Stimulated activated effector memory CD8-positive, alpha-beta T cell treated with anti-CD3 and anti-CD28 coated beads, Interleukin-12 subunit alpha, Interleukin-12 subunit beta, amount 100 ng/mL, for 72 hours (primary cell): Measurements from ENCODE around the gene TOP1.

Source experiments
- ATAC-seq: fragments of 150-1000 bp; cut with Tn5 transposase; 2 replicates; pipeline ENCODE4 v1.10.0; 2021
- DNase-seq, 2 donors: peaks; one replicate each; pipeline ENCODE4 v3.0.0; 2021 to 2022; ENCODE audit warnings: low spot score in 2 of 2
- H3K27ac Mint-ChIP-seq: one replicate; pipeline ENCODE4 v1.8.0; 2022; ENCODE audit warnings: mild to moderate bottlenecking, mixed read lengths
- H3K36me3 Mint-ChIP-seq: one replicate; pipeline ENCODE4 v1.8.0; 2022; ENCODE audit warnings: mild to moderate bottlenecking, mixed read lengths
- H3K4me1 Mint-ChIP-seq: one replicate; pipeline ENCODE4 v1.8.0; 2022; ENCODE audit warnings: mixed read lengths
- H3K4me3 Mint-ChIP-seq: one replicate; pipeline ENCODE4 v1.8.0; 2022; ENCODE audit warnings: mild to moderate bottlenecking, mixed read lengths
- H3K9me3 Mint-ChIP-seq: one replicate; pipeline ENCODE4 v1.8.0; 2022; ENCODE audit warnings: mixed read lengths

The TOP1 gene

GRCh38 chr20:41017448-41018042, 11.1 kb upstream of the TOP1 start:
- Mint-ChIP-seq H3K36me3 (no peaks in the 10 kb centered on the region), H3K4me3 (no peak overlapping the region), H3K4me1 (peaks cover 5% of the 10 kb centered on the region), H3K27ac (no peak overlapping the region), H3K9me3 (no peaks in the 10 kb centered on the region)
- DNase-seq (no peak), ATAC-seq (no peak)

GRCh38 chr20:41018153-41018552, 10.5 kb upstream of the TOP1 start:
- DNase-seq (no peak), ATAC-seq (no peak)
- Mint-ChIP-seq H3K36me3 (no peaks in the 10 kb centered on the region), H3K4me3 (no peak overlapping the region), H3K9me3 (no peaks in the 10 kb centered on the region), H3K27ac (no peak overlapping the region), H3K4me1 (no peaks in the 10 kb centered on the region)

DNA sequence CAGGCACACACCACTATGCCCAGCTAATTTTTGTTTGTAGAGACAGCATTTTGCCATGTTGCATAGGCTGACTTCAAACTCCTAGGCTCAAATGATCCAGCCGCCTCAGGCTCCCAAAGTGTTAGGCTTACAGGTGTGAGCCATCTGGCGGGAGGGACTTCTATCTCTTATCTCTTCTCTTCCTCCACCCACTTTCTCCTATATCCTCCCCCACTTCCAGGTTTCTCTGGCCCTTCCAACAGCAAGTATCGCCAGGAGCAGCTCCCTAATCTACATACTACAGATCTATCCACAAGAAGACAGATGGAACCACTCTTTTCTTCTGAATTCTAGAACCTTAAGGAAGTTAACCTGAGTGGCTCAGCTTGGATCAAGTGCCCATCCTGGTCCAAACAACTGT, 5.1 kb upstream of the TOP1 start:
- no peak for ATAC-seq
- Mint-ChIP-seq H3K9me3 (no peaks in the 10 kb centered on the region), H3K4me3 (no peak overlapping the region), H3K27ac (no peak overlapping the region), H3K36me3 (peaks cover 5% of the 10 kb centered on the region), H3K4me1 (peaks cover 8% of the 10 kb centered on the region)
- DNase-seq = no peak

GRCh38 chr20:41027366-41027765, 1.3 kb upstream of the TOP1 start:
- Mint-ChIP-seq H3K27ac (peak overlapping the region; percentile 99), H3K9me3 (no peaks in the 10 kb centered on the region), H3K4me1 (peaks cover 34% of the 10 kb centered on the region), H3K4me3 (peak overlapping the region; percentile 93), H3K36me3 (peaks cover 40% of the 10 kb centered on the region)
- ATAC-seq (no peak), DNase-seq (no peak)

DNA sequence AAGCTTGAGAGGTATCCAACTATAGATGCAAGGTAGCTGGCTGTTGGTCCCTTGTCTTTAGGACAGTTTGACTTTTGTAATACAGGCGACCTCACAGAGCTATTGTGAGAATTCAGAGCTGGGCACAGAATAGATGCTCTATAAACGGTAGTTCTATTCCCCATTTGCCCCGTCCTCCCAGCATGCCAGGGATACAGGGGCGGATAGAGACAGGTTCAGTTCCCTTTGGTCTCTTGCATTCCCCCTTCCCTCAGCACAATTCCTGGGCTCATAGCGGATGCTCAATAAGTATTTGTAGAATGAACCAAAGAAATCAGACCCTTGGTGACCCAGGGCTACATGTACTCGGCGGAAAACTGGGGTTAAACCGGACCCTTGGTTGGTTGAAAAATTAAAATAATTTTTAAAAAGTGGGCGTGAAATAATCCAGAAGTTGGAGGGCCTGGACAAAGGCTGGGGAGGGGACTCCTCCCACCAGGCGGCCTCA, 707 bp upstream of the TOP1 start:
- Mint-ChIP-seq H3K9me3 (no peaks in the 10 kb centered on the region), H3K36me3 (peaks cover 45% of the 10 kb centered on the region), H3K4me3 (peak overlapping the region; percentile 93), H3K27ac (peak overlapping the region; percentile 99), H3K4me1 (peaks cover 39% of the 10 kb centered on the region)
- no peak for ATAC-seq
- no peak for DNase-seq

- peak; percentile 46 to 79 for DNase-seq
- Mint-ChIP-seq H3K4me3 (peak overlapping the region; percentile 93), H3K9me3 (no peaks in the 10 kb centered on the region), H3K36me3 (peaks cover 60% of the 10 kb centered on the region), H3K4me1 (peaks cover 53% of the 10 kb centered on the region), H3K27ac (peak overlapping the region; percentile 99)
- peak; percentile 29 for ATAC-seq
These were observed 704 bp downstream of the TOP1 start for GRCh38 chr20:41029150-41029901.

- H3K4me3 Mint-ChIP-seq = peak overlapping the region; percentile 93
- H3K9me3 Mint-ChIP-seq = no peaks in the 10 kb centered on the region
- peaks cover 67% of the 10 kb centered on the region for H3K36me3 Mint-ChIP-seq
- H3K4me1 Mint-ChIP-seq = peaks cover 59% of the 10 kb centered on the region
- ATAC-seq (no peak), DNase-seq (no peak)
- peak overlapping the region; percentile 99 for H3K27ac Mint-ChIP-seq
These were observed 1.4 kb downstream of the TOP1 start for GRCh38 chr20:41030061-41030460.

DNA sequence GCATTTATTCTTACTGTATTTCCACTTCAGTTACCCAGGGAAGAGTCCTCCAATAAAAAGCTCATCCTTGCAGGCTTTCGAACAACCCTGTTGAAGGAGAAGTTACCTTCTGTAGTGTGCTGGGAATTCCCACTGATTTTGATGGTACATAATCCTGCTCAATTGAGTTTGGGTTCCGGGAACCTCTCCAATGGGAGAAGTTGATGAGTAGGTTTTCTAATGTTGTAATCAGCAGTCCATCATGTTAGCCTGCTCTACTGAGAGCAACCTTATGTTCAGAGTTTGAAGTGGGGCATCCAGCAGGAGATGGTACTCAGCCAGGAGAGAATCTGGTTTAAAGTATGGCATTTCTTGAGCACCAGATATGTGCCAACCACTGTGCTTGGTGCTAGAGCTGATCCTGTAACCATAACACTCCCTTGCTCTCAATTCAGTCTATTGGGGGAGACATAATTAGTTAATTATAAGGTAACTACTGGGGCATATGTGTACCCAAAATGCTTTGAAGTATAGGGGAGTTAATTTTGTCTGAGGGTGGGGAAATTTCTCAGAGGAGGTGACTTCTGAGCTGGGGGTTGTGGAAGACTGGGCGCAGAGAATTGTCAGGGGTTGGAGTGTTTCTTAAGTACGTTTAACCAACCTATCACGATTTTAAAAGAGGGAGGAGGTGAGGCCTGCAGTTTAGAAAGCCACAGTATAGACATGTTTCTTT, 2.1 kb downstream of the TOP1 start:
- Mint-ChIP-seq H3K36me3 (peaks cover 72% of the 10 kb centered on the region), H3K9me3 (no peaks in the 10 kb centered on the region), H3K4me3 (peak overlapping the region; percentile 93), H3K4me1 (peaks cover 65% of the 10 kb centered on the region), H3K27ac (peak overlapping the region; percentile 99)
- DNase-seq (no peak), ATAC-seq (no peak)

DNA sequence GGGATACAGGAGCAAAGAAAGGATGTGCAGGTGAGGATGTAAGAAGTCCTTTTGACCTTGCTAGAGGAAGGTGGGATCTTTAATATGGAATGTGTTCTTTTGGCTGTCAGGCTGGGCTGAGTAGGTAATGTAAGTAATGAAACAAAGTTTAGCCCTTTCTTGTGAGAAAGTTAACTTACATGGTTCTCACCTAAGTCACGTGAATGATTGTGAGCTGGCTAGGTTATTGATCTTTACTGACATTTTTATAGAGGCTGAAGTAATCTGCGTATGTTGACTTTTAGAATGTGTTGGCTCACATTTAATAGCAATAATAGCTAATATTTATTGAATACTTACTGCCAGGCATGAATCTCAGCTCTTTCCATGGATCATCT, 2.6 kb downstream of the TOP1 start:
- Mint-ChIP-seq H3K27ac (peak overlapping the region; percentile 99), H3K4me1 (peaks cover 71% of the 10 kb centered on the region), H3K4me3 (peak overlapping the region; percentile 93), H3K9me3 (no peaks in the 10 kb centered on the region), H3K36me3 (peaks cover 77% of the 10 kb centered on the region)
- ATAC-seq (no peak), DNase-seq (no peak)

GRCh38 chr20:41032271-41032670, 3.6 kb downstream of the TOP1 start:
- no peak overlapping the region for H3K27ac Mint-ChIP-seq
- no peak for DNase-seq
- H3K36me3 Mint-ChIP-seq = peaks cover 88% of the 10 kb centered on the region
- peaks cover 72% of the 10 kb centered on the region for H3K4me1 Mint-ChIP-seq
- peak overlapping the region; percentile 93 for H3K4me3 Mint-ChIP-seq
- ATAC-seq = no peak
- no peaks in the 10 kb centered on the region for H3K9me3 Mint-ChIP-seq

- H3K36me3 Mint-ChIP-seq = peaks cover 87% of the 10 kb centered on the region
- no peaks in the 10 kb centered on the region for H3K9me3 Mint-ChIP-seq
- DNase-seq = no peak
- H3K4me3 Mint-ChIP-seq = no peak overlapping the region
- no peak overlapping the region for H3K27ac Mint-ChIP-seq
- H3K4me1 Mint-ChIP-seq = peaks cover 82% of the 10 kb centered on the region
- no peak for ATAC-seq
These were observed 5.6 kb downstream of the TOP1 start for GRCh38 chr20:41034239-41034638.

GRCh38 chr20:41035207-41035606, 6.6 kb downstream of the TOP1 start:
- Mint-ChIP-seq H3K9me3 (no peaks in the 10 kb centered on the region), H3K4me1 (peaks cover 82% of the 10 kb centered on the region), H3K27ac (peak overlapping the region; percentile 13), H3K4me3 (no peak overlapping the region), H3K36me3 (peaks cover 78% of the 10 kb centered on the region)
- DNase-seq (no peak), ATAC-seq (no peak)

DNA sequence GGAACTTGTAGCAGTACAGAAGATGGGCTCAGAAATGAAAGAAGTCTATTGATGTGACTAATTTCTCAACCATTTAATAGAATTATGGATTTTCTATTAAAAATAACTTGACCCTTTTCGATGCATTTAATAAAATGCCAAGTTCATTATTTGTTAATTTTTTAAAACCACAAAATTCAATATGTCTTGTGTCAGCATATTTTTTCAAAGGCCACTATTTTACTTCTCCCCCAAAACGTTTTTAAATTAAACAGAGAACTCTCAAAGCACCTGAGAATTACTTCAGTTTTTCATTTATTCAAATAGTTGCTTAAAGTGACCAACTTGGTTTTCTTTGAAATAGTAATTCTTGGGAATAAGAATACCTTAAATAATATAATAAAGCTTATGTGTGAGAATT, 8.6 kb downstream of the TOP1 start:
- no peaks in the 10 kb centered on the region for H3K9me3 Mint-ChIP-seq
- no peak overlapping the region for H3K4me3 Mint-ChIP-seq
- H3K4me1 Mint-ChIP-seq = peaks cover 79% of the 10 kb centered on the region
- no peak for ATAC-seq
- H3K27ac Mint-ChIP-seq = no peak overlapping the region
- DNase-seq = no peak
- H3K36me3 Mint-ChIP-seq = peaks cover 58% of the 10 kb centered on the region

- Mint-ChIP-seq H3K27ac (no peak overlapping the region), H3K4me3 (no peak overlapping the region), H3K36me3 (peaks cover 47% of the 10 kb centered on the region), H3K4me1 (peaks cover 79% of the 10 kb centered on the region), H3K9me3 (no peaks in the 10 kb centered on the region)
- DNase-seq (no peak), ATAC-seq (no peak)
These were observed 9.7 kb downstream of the TOP1 start for GRCh38 chr20:41038149-41038877.

- peaks cover 77% of the 10 kb centered on the region for H3K4me1 Mint-ChIP-seq
- H3K36me3 Mint-ChIP-seq = peaks cover 40% of the 10 kb centered on the region
- ATAC-seq (peak; percentile 84), DNase-seq (no peak)
- H3K9me3 Mint-ChIP-seq = no peaks in the 10 kb centered on the region
- no peak overlapping the region for H3K27ac Mint-ChIP-seq
- no peak overlapping the region for H3K4me3 Mint-ChIP-seq
These were observed 10.3 kb downstream of the TOP1 start for GRCh38 chr20:41038878-41039404.
